Esophagus muscularis mucosa (tissue), 4 donors: ENCODE results near the gene TEX2. TPM values are rescaled to one million over a fixed set of nuclear protein-coding genes. Genes with fewer than 3 reads are reported as not detected.

Experiments
- DNase-seq: peaks from one replicate; pipeline ENCODE4 v3.0.0-alpha.2; 2017; ENCODE audit errors: extremely low spot score
- H3K27ac ChIP-seq, 4 donors: fragments of 200-600 bp; sonication (generic); replicated peaks in 1 of 4; 1 replicate in 3 of 4; 2 replicates in 1 of 4; pipeline ENCODE4 v1.5.1; 2016 to 2019; ENCODE audit warnings: mild to moderate bottlenecking in 1 of 4
- H3K27me3 ChIP-seq, 4 donors: fragments of 200-600 bp; sonication (generic); one replicate each; pipeline versions ENCODE4 v1.5.1 to v1.6.0; 2016 to 2019
- H3K36me3 ChIP-seq, 4 donors: fragments of 200-600 bp; sonication (generic); one replicate each; pipeline ENCODE4 v1.5.1; 2016 to 2019
- H3K4me1 ChIP-seq, 4 donors: fragments of 200-600 bp; sonication (generic); one replicate each; pipeline ENCODE4 v1.5.1; 2016 to 2019
- H3K4me3 ChIP-seq, 4 donors: fragments of 200-600 bp; sonication (generic); 1 replicate in 2 of 4; 2 replicates in 2 of 4; pipeline ENCODE4 v1.5.1; 2016 to 2019; ENCODE audit warnings: mild to moderate bottlenecking in 4 of 4, moderate library complexity in 1 of 4
- H3K9me3 ChIP-seq, 4 donors: fragments of 200-600 bp; sonication (generic); 1 replicate in 3 of 4; 2 replicates in 1 of 4; pipeline ENCODE4 v1.5.1; 2016 to 2019
- EP300 ChIP-seq: sonication (generic); formaldehyde crosslinking; IDR thresholded peaks from one replicate; pipeline ENCODE4 v1.6.1; 2017; ENCODE audit warnings: antibody characterized with exemption
- POLR2A ChIP-seq: fragments of 450-650 bp; IDR thresholded peaks from one replicate; pipeline ENCODE4 v1.6.1; 2017; ENCODE audit warnings: antibody characterized with exemption, moderate library complexity, mild to moderate bottlenecking, low read depth
- POLR2AphosphoS5 ChIP-seq, 2 donors: sonication (generic); formaldehyde crosslinking; IDR thresholded peaks; one replicate each; pipeline ENCODE4 v1.6.1; 2017; ENCODE audit warnings: antibody characterized with exemption in 2 of 2
- WGBS: methylation state at CpG from one replicate; pipeline ENCODE4 v1.1.5; 2018; 5-methylcytosine and 5-hydroxymethylcytosine counted together
- intact Hi-C: fragments of 100-400 bp; cut with DNase I; formaldehyde crosslinking; loops from one replicate; pipeline ENCODE4 v1.15.1; 2023
- total RNA-seq, 4 donors: library from RNA; depleted of rRNA; stranded (reverse); fragments of >200 nt; gene quantifications; one replicate each; pipeline versions ENCODE4 v1.1.0 to v1.2.1, GENCODE V29; 2016
- TF ChIP-seq, protein P1 (sequence below), 3 experiments: fragments of 200-600 bp in 2 of 3; fragments of 450-650 bp in 1 of 3; sonication (generic) in 2 of 3; IDR thresholded peaks; one replicate each; pipeline ENCODE4 v1.5.1; 2017 to 2019; ENCODE audit warnings: antibody characterized with exemption in 3 of 3, mild to moderate bottlenecking in 2 of 3, moderate library complexity in 1 of 3

Gene TEX2
- total RNA-seq, 4 donors from 2014 or later: 32.6 to 58.7 (median 46.1) TPM

DNA sequence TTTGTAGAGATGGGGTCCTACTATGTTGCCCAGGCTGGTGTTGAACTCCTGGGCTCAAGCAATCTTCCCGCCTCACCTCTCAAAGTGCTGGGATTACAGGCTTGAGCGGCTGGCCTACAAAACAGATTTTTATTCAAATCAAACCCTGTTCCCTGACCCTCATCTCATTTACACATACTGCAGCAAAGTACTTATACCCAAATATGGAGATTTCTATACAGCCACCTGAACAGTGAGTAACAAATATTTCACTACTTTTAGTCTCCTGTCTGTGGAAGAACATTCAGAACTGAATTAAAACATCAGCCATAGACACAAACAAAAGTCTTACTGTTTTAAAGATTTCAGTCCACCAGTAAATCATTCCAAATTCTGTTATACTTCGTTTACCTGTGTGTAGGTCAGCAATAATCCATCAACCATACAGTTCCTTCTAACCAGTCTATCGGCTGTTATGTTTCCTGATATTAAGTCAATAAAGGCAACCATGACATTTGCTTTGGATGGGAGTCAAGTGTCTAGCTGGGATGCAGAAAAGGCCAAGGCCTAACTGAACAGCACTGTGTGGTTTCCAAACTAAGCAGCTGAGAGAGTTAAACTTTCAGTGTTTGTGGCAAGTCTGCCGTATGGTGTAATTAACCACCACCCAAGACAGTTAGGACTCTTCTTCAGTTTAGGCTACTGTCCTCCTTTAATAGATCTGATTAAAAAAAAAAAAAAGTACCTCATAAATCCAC lies 155.4 kb downstream of the TEX2 start:
- no peaks in the 10 kb centered on the region for H3K9me3 ChIP-seq
- H3K27me3 ChIP-seq: no peaks in the 10 kb centered on the region
- H3K36me3 ChIP-seq: peaks cover 0 to 2% (median 0%) of the 10 kb centered on the region in 4 donors
- TF ChIP-seq POLR2AphosphoS5 (IDR thresholded peaks at IDR 0.05) (no peak), POLR2A (no peak), EP300 (no peak)
- TF ChIP-seq, protein P1, sequence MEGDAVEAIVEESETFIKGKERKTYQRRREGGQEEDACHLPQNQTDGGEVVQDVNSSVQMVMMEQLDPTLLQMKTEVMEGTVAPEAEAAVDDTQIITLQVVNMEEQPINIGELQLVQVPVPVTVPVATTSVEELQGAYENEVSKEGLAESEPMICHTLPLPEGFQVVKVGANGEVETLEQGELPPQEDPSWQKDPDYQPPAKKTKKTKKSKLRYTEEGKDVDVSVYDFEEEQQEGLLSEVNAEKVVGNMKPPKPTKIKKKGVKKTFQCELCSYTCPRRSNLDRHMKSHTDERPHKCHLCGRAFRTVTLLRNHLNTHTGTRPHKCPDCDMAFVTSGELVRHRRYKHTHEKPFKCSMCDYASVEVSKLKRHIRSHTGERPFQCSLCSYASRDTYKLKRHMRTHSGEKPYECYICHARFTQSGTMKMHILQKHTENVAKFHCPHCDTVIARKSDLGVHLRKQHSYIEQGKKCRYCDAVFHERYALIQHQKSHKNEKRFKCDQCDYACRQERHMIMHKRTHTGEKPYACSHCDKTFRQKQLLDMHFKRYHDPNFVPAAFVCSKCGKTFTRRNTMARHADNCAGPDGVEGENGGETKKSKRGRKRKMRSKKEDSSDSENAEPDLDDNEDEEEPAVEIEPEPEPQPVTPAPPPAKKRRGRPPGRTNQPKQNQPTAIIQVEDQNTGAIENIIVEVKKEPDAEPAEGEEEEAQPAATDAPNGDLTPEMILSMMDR (IDR thresholded peaks at IDR 0.05): no peak
- DNase-seq: no peak
- peaks cover 0 to 22% (median 15%) of the 10 kb centered on the region in 4 donors for H3K4me1 ChIP-seq
- WGBS: 73% methylated on average over 5 of the region's 5 CpGs
- H3K27ac ChIP-seq: no peak overlapping the region
- intact Hi-C loops: no loop called here
- no peak overlapping the region for H3K4me3 ChIP-seq

DNA sequence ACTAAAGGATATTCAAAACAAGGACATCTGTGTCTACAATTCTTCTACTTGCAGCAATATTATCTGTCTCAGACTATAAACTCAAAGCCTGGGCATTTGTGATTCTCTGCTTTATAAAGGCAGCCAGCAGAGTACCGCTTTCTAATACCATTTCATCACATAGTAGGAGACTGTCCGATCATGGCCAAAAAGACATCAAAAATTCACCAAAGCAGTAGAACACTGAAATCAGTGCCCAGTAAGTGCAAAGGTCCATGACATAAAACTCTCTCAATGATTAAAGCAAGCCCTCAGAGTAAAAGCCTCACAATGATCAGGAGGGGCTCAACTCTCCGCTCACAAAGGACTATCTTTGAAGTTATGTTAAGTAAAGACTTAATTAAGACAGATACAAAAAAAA lies 156.1 kb downstream of the TEX2 start:
- no peak overlapping the region for H3K4me3 ChIP-seq
- TF ChIP-seq EP300: no peak
- TF ChIP-seq POLR2A: no peak
- TF ChIP-seq POLR2AphosphoS5 (IDR thresholded peaks at IDR 0.05): no peak
- TF ChIP-seq, protein P1 (IDR thresholded peaks at IDR 0.05): no peak
- H3K27ac ChIP-seq: no peak overlapping the region
- H3K27me3 ChIP-seq: no peaks in the 10 kb centered on the region
- peaks cover 0 to 22% (median 15%) of the 10 kb centered on the region in 4 donors for H3K4me1 ChIP-seq
- no peak for DNase-seq
- no peaks in the 10 kb centered on the region for H3K9me3 ChIP-seq
- H3K36me3 ChIP-seq: peaks cover 0 to 5% (median 0%) of the 10 kb centered on the region in 4 donors
- intact Hi-C loops: no loop called here
- WGBS: 88% methylated on average over 3 of the region's 3 CpGs

DNA sequence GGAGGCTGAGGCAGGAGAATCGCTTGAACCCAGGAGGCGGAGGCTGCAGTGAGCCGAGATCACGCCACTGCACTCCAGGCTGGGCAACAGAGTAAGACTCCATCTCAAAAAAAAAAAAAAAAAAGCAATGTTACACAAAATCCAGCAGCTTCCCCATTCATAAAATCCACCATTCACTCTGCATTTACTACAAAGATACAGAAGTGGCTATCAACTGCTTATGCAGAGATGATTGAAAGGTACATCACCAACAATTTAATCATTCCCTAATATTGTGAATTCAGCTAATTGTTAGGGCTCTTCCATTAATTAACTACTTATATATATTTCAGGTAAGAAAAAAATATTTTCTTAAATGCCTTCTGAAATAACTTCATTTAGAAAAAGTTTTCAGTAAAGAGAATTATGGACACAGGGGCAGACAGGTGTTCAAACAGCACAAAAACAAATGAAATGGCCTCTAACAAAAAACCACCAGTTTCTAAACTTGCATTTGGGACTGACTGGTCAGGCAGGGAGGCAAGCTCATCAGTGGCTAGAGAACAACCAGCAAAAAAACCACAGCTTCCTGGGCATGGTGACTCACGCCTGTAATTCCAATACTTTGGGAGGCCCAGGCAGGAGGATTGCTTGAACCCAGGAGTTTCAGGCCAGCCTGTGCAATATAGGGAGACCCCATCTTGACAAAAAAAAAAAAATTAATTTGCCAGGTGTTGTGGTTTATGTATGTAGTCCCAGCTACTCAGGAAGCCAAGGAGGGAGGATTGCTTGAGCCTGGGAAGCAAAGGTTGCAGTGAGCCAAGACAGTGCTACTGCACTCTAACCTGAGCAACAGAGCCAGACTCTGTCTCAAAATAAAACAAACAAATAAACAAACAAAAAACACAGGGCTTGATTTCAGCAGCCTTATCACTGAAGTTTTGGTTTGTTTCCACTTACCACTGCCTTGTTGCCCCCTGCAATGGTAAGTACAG lies 159.4 kb downstream of the TEX2 start:
- Histone ChIP-seq H3K4me3 (no peak overlapping the region), H3K27ac (no peak overlapping the region), H3K27me3 (no peaks in the 10 kb centered on the region), H3K9me3 (no peaks in the 10 kb centered on the region), H3K4me1 (peaks cover 0 to 22% (median 15%) of the 10 kb centered on the region in 4 donors), H3K36me3 (peaks cover 0 to 5% (median 0%) of the 10 kb centered on the region in 4 donors)
- 83% methylated on average over 5 of the region's 5 CpGs for WGBS
- DNase-seq: no peak
- TF ChIP-seq EP300 (no peak), POLR2AphosphoS5 (IDR thresholded peaks at IDR 0.05) (no peak), POLR2A (no peak)
- TF ChIP-seq, protein P1 (IDR thresholded peaks at IDR 0.05): no peak
- intact Hi-C loops: no loop called here

DNA sequence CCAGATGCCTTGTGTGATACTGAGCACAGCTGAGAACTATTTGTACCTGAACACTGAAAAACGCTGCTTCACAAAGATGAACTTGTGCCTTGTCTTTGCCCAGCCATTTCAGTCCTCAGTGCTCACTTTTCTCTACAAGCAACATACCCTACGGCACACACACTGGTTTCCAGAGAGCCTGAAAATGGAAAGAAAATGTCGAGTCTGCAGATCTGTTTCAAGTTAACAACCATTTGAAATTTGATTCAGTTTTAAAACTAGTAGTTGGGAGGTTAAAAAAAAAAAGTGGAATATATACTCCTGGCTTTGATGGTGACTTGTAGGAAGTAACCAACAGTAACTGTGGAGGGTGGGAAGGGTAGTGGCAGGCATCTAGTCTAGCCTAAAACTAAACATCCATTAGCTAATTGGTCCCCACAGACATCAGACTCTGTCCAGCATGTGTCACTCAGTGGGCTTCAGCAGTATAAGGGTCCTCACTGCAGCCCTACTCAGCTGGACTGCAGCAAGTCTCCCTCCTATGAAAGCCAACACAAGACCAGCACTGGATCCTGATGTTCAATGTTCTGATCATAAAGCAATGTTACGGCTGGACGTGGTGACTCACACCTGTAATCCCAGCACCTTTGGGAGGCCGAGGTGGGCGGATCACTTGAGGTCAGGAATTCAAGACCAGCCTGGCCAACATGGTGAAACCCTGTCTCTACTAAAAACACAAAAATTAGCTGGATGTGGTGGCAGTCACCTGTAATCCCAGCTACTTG lies 160.3 kb downstream of the TEX2 start:
- H3K4me1 ChIP-seq: peaks cover 0 to 22% (median 13%) of the 10 kb centered on the region in 4 donors
- no peak for DNase-seq
- 88% methylated on average over 7 of the region's 7 CpGs for WGBS
- no peak overlapping the region for H3K4me3 ChIP-seq
- no peak overlapping the region for H3K27ac ChIP-seq
- intact Hi-C loops: no loop called here
- H3K27me3 ChIP-seq: no peaks in the 10 kb centered on the region
- TF ChIP-seq EP300: no peak
- no peak for TF ChIP-seq POLR2AphosphoS5 (IDR thresholded peaks at IDR 0.05)
- TF ChIP-seq, protein P1 (IDR thresholded peaks at IDR 0.05): no peak
- no peak for TF ChIP-seq POLR2A
- H3K36me3 ChIP-seq: peaks cover 0 to 6% (median under 1%) of the 10 kb centered on the region in 4 donors
- no peaks in the 10 kb centered on the region for H3K9me3 ChIP-seq
